GM18498 (cell line): ENCODE results near the gene CFAP141.
"Not testable (repeated sequence)": the region's sequence is repeated elsewhere in the genome, so short reads cannot be mapped to it uniquely, and the experiment has no call there.

Experiments used
- ATAC-seq: cut with Tn5 transposase; IDR thresholded peaks from one replicate; pipeline ENCODE4 v1.9.1; 2021; ENCODE audit warnings: mild to moderate bottlenecking, moderate library complexity; ENCODE audit not compliant: unreplicated experiment

The CFAP141 gene

GRCh38 chr1:154208677-154209388 lies 2.7 kb upstream of the CFAP141 start:
- ATAC-seq: no peak

GRCh38 chr1:154207262-154207661 lies 1.1 kb upstream of the CFAP141 start:
- no peak for ATAC-seq

- ATAC-seq: not testable (repeated sequence)
These were observed 355 bp downstream of the CFAP141 start for GRCh38 chr1:154205778-154206177.

- no peak for ATAC-seq
These were observed 6.6 kb downstream of the CFAP141 start for GRCh38 chr1:154199563-154199879.

GRCh38 chr1:154198756-154199562 lies 7.2 kb downstream of the CFAP141 start:
- no peak for ATAC-seq

- no peak for ATAC-seq
These were observed 12.3 kb downstream of the CFAP141 start for GRCh38 chr1:154193821-154194220.

- no peak for ATAC-seq
These were observed 13.7 kb downstream of the CFAP141 start for GRCh38 chr1:154192476-154192875.

- no peak for ATAC-seq
These were observed 14.1 kb downstream of the CFAP141 start, which contains the start of gene TPM3 for GRCh38 chr1:154191990-154192461. Gene TPM3, minus strand, starts transcription at chr1:154192100. Its CDS starts 82 bp downstream, at chr1:154192018.

- ATAC-seq: no peak
These were observed 15.6 kb downstream of the CFAP141 start for GRCh38 chr1:154190550-154190949.

- no peak for ATAC-seq
These were observed 19.2 kb downstream of the CFAP141 start for GRCh38 chr1:154186852-154187501.

GRCh38 chr1:154186177-154186576 lies 20.0 kb downstream of the CFAP141 start:
- ATAC-seq: no peak

GRCh38 chr1:154183046-154183915 lies 22.9 kb downstream of the CFAP141 start:
- peak; percentile 82 for ATAC-seq

- peak; percentile 48 for ATAC-seq
These were observed 23.6 kb downstream of the CFAP141 start for GRCh38 chr1:154182344-154183045.

- no peak for ATAC-seq
These were observed 24.2 kb downstream of the CFAP141 start for GRCh38 chr1:154181944-154182343.

GRCh38 chr1:154179946-154180687 lies 26.0 kb downstream of the CFAP141 start:
- ATAC-seq: peak; percentile 34

GRCh38 chr1:154178911-154179811 lies 27.0 kb downstream of the CFAP141 start:
- no peak for ATAC-seq

GRCh38 chr1:154178013-154178412 lies 28.1 kb downstream of the CFAP141 start:
- no peak for ATAC-seq

- ATAC-seq: no peak
These were observed 29.8 kb downstream of the CFAP141 start for GRCh38 chr1:154176337-154176736.
